ENCODE measurements around the gene SLC38A11. TPM values are rescaled to one million over a fixed set of nuclear protein-coding genes. Genes with fewer than 3 reads are reported as not detected.

The SLC38A11 gene
- total and polyA plus RNA-seq, 4 donors: 0.63 to 1.4 (median 1.1) TPM; not detected in 1

- intact Hi-C loops (cut with DNase I): no loop called here
- Histone ChIP-seq H3K9me3 (ENCODE audit: control insufficient read depth, low read length) (no peaks in the 10 kb centered on the region), H3K27ac (ENCODE audit: low read depth in 1 of 2, low read length in 2 of 2) (no peak overlapping the region), H3K36me3 (ENCODE audit: control insufficient read depth in 1 of 2, insufficient read depth in 2 of 2, low read length in 1 of 2) (no peaks in the 10 kb centered on the region), H3K4me1 (ENCODE audit: control insufficient read depth in 1 of 2, insufficient read depth in 2 of 2, low read length in 2 of 2) (no peaks in the 10 kb centered on the region), H3K27me3 (ENCODE audit: control insufficient read depth in 1 of 2, insufficient read depth in 2 of 2, low read length in 1 of 2) (no peaks in the 10 kb centered on the region), H3K4me3 (ENCODE audit: low read length in 2 of 2) (no peak overlapping the region)
- no peak for ATAC-seq (ENCODE audit: low FRiP score)
- WGBS, 2 donors: 46 to 91% methylated on average over 1 of the region's 1 CpG
- no peak for DNase-seq
These were observed 105.8 kb downstream of the SLC38A11 start for GRCh38 chr2:164849506-164849905.

GRCh38 chr2:164847981-164848741 is 107.2 kb downstream of the SLC38A11 start:
- no peaks in the 10 kb centered on the region for H3K4me1 ChIP-seq (ENCODE audit: control insufficient read depth in 1 of 2, insufficient read depth in 2 of 2, low read length in 2 of 2)
- no peaks in the 10 kb centered on the region for H3K36me3 ChIP-seq (ENCODE audit: control insufficient read depth in 1 of 2, insufficient read depth in 2 of 2, low read length in 1 of 2)
- no peak for DNase-seq
- ATAC-seq (ENCODE audit: low FRiP score): no peak
- no peaks in the 10 kb centered on the region for H3K27me3 ChIP-seq (ENCODE audit: control insufficient read depth in 1 of 2, insufficient read depth in 2 of 2, low read length in 1 of 2)
- no peak overlapping the region for H3K27ac ChIP-seq (ENCODE audit: low read depth in 1 of 2, low read length in 2 of 2)
- intact Hi-C loops (cut with DNase I): no loop called here
- no peaks in the 10 kb centered on the region for H3K9me3 ChIP-seq (ENCODE audit: control insufficient read depth, low read length)
- H3K4me3 ChIP-seq (ENCODE audit: low read length in 2 of 2): no peak overlapping the region
- 89 to 92% methylated on average over 2 of the region's 2 CpGs for WGBS, 2 donors

GRCh38 chr2:164847291-164847690 is 108.0 kb downstream of the SLC38A11 start:
- no peak for ATAC-seq (ENCODE audit: low FRiP score)
- 89 to 92% methylated on average over 4 of the region's 4 CpGs for WGBS, 2 donors
- intact Hi-C loops (cut with DNase I): no loop called here

GRCh38 chr2:164846276-164846675 is 109.0 kb downstream of the SLC38A11 start:
- WGBS, 2 donors: 94 to 100% methylated on average over 2 of the region's 2 CpGs
- no peaks in the 10 kb centered on the region for H3K9me3 ChIP-seq (ENCODE audit: control insufficient read depth, low read length)
- no peak for DNase-seq
- H3K4me1 ChIP-seq (ENCODE audit: control insufficient read depth in 1 of 2, insufficient read depth in 2 of 2, low read length in 2 of 2): no peaks in the 10 kb centered on the region
- no peak for ATAC-seq (ENCODE audit: low FRiP score)
- no peaks in the 10 kb centered on the region for H3K27me3 ChIP-seq (ENCODE audit: control insufficient read depth in 1 of 2, insufficient read depth in 2 of 2, low read length in 1 of 2)
- H3K27ac ChIP-seq (ENCODE audit: low read depth in 1 of 2, low read length in 2 of 2): no peak overlapping the region
- H3K36me3 ChIP-seq (ENCODE audit: control insufficient read depth in 1 of 2, insufficient read depth in 2 of 2, low read length in 1 of 2): no peaks in the 10 kb centered on the region
- intact Hi-C loops (cut with DNase I): no loop called here
- H3K4me3 ChIP-seq (ENCODE audit: low read length in 2 of 2): no peak overlapping the region

More at GRCh38 chr2:164847291-164847690, 108.0 kb downstream of the SLC38A11 start:
- H3K4me3 ChIP-seq (ENCODE audit: low read length in 2 of 2): no peak overlapping the region
- no peaks in the 10 kb centered on the region for H3K9me3 ChIP-seq (ENCODE audit: control insufficient read depth, low read length)
- H3K27me3 ChIP-seq (ENCODE audit: control insufficient read depth in 1 of 2, insufficient read depth in 2 of 2, low read length in 1 of 2): no peaks in the 10 kb centered on the region
- no peak overlapping the region for H3K27ac ChIP-seq (ENCODE audit: low read depth in 1 of 2, low read length in 2 of 2)
- DNase-seq: no peak
- no peaks in the 10 kb centered on the region for H3K4me1 ChIP-seq (ENCODE audit: control insufficient read depth in 1 of 2, insufficient read depth in 2 of 2, low read length in 2 of 2)
- no peaks in the 10 kb centered on the region for H3K36me3 ChIP-seq (ENCODE audit: control insufficient read depth in 1 of 2, insufficient read depth in 2 of 2, low read length in 1 of 2)

Other genes starting within 250 kb of the SLC38A11 start
- 100 to 1,000 TPM in 1 of 2 donors, 10 to 100 TPM in 1; 63.5 to 101 TPM for gene COBLL1, start 113.7 kb downstream of the SLC38A11 start, total RNA-seq
- 10 to 100 TPM; 20.2 to 22.1 TPM for gene COBLL1, start 113.7 kb downstream of the SLC38A11 start, polyA plus RNA-seq
- gene SCN3A, start 248.5 kb upstream of the SLC38A11 start, total RNA-seq: 10 to 100 TPM in 1 of 2 donors, 1 to 10 TPM in 1; 2.4 to 19.3 TPM
- under 1 TPM; 0.08 to 0.38 TPM for gene SCN3A, start 248.5 kb upstream of the SLC38A11 start, polyA plus RNA-seq